Measurements from ENCODE around the gene BRCA1. TPM values are rescaled to one million over a fixed set of nuclear protein-coding genes. Genes with fewer than 3 reads are reported as not detected.

The BRCA1 gene
- total RNA-seq, 4 donors from 2014 or later = 6.3 to 20.7 (median 9.8) TPM

DNA sequence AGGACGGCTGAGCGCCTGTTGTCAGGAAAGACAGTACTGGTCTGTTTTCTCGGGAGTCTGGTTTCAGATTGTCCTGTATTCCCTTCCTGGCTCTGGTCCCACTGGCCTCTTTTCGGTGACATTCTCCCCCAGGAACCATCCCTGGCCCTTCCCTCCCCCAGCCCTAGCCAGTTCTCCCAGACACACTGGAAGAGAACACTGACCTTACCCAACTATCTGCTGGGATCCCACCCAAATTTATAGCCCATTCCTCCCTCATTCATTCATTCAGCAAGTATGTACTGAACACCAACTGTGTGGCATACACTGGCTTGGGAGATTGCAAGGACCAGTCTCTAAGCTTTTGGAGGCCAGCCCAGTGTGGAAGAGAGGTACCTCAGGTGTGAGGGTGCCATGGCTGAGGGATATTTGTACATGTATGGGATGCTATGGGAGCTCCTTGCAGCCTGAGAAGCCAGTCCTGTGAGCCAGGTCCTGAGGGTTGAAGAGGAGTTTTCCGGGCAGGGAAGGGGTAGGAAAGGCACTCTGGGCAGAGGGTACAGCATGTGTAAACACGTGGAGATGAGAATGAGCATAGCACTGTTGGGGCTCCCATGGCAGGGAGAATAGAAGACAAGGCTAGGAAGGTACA is 94.9 kb downstream of the BRCA1 start:
- Histone ChIP-seq H3K27ac (no peak overlapping the region), H3K9me3 (no peaks in the 10 kb centered on the region), H3K27me3 (no peaks in the 10 kb centered on the region), H3K4me3 (no peak overlapping the region), H3K4me1 (peaks cover 0 to 4% (median 2%) of the 10 kb centered on the region in 3 donors), H3K36me3 (no peaks in the 10 kb centered on the region)
- intact Hi-C loops (cut with DNase I) = no loop called here
- 59 to 68% methylated on average over 6 of the region's 6 CpGs for WGBS, 2 donors
- TF ChIP-seq, protein P1, sequence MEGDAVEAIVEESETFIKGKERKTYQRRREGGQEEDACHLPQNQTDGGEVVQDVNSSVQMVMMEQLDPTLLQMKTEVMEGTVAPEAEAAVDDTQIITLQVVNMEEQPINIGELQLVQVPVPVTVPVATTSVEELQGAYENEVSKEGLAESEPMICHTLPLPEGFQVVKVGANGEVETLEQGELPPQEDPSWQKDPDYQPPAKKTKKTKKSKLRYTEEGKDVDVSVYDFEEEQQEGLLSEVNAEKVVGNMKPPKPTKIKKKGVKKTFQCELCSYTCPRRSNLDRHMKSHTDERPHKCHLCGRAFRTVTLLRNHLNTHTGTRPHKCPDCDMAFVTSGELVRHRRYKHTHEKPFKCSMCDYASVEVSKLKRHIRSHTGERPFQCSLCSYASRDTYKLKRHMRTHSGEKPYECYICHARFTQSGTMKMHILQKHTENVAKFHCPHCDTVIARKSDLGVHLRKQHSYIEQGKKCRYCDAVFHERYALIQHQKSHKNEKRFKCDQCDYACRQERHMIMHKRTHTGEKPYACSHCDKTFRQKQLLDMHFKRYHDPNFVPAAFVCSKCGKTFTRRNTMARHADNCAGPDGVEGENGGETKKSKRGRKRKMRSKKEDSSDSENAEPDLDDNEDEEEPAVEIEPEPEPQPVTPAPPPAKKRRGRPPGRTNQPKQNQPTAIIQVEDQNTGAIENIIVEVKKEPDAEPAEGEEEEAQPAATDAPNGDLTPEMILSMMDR (IDR thresholded peaks at IDR 0.05) = no peak
- TF ChIP-seq POLR2A (IDR thresholded peaks at IDR 0.05) = no peak
- DNase-seq = no peak

GRCh38 chr17:43028221-43028861 is 96.8 kb downstream of the BRCA1 start:
- no peaks in the 10 kb centered on the region for H3K9me3 ChIP-seq
- intact Hi-C loops (cut with DNase I) = loop anchor here (10.0 kb wide), 1 partner anchor 96 kb away; the partner anchor contains the start of gene BRCA1
- 60 to 70% methylated on average over 3 to 7 of the region's 17 CpGs for WGBS, 2 donors
- H3K36me3 ChIP-seq = no peaks in the 10 kb centered on the region
- H3K27me3 ChIP-seq = no peaks in the 10 kb centered on the region
- TF ChIP-seq POLR2A (IDR thresholded peaks at IDR 0.05) = no peak
- TF ChIP-seq, protein P1 (IDR thresholded peaks at IDR 0.05) = no peak
- H3K27ac ChIP-seq = no peak overlapping the region
- peaks cover 4 to 17% (median 9%) of the 10 kb centered on the region in 3 donors for H3K4me1 ChIP-seq
- H3K4me3 ChIP-seq = no peak overlapping the region
- DNase-seq = no peak

DNA sequence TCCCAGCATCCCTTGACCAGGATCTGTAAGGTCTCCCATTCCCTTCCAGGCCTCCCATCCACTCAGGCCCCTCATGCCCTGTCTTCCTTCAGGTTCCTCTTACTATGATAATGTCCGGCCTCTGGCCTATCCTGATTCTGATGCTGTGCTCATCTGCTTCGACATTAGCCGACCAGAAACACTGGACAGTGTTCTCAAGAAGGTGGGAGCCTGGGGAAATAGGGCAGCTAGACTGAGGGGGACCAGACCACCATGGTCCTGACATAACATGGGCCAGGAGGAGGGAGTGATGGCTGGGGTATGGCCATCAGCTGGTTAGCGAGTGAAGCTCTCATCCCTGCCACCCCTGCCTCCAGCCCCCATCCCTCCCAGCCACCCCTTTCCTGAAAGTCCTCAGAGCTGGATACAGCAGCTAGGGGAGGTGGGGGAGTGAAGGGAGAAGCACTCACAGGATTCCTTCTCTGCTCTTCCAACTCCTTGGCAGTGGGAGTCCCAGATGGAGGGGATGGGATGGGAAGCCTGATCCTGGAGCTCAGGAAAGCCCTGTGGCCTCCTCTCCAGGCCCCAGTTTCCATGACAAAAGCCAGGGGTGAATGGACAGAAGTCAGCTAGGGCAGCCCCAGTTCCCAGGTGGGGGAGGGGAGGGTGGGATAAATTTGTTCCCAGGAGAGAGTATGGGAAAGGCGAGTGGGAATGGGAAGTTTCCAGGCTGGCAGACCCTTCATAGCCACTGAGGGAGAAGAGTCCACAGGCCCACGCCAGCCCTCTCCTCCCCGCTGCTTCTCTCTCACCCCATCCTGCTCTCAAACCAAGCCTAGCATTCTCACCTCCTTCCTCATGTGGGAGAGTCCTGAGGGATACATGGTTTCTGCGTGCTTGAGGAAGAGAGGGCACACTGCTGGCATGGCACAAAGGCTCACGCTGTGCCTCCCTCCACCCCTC is 97.8 kb downstream of the BRCA1 start:
- 66 to 88% methylated on average over 3 to 9 of the region's 9 CpGs for WGBS, 2 donors
- intact Hi-C loops (cut with DNase I) = loop anchor here (10.0 kb wide), 1 partner anchor 97 kb away; the partner anchor contains the start of gene BRCA1
- H3K9me3 ChIP-seq = no peaks in the 10 kb centered on the region
- H3K36me3 ChIP-seq = no peaks in the 10 kb centered on the region
- no peaks in the 10 kb centered on the region for H3K27me3 ChIP-seq
- H3K27ac ChIP-seq = no peak overlapping the region
- no peak overlapping the region for H3K4me3 ChIP-seq
- no peak for TF ChIP-seq POLR2A (IDR thresholded peaks at IDR 0.05)
- TF ChIP-seq, protein P1 (IDR thresholded peaks at IDR 0.05) = no peak
- peaks cover 8 to 24% (median 9%) of the 10 kb centered on the region in 3 donors for H3K4me1 ChIP-seq
- no peak for DNase-seq

- peaks cover 8 to 25% (median 9%) of the 10 kb centered on the region in 3 donors for H3K4me1 ChIP-seq
- TF ChIP-seq POLR2A (IDR thresholded peaks at IDR 0.05) = no peak
- TF ChIP-seq, protein P1 (IDR thresholded peaks at IDR 0.05) = no peak
- H3K9me3 ChIP-seq = no peaks in the 10 kb centered on the region
- H3K27ac ChIP-seq = no peak overlapping the region
- no peak overlapping the region for H3K4me3 ChIP-seq
- intact Hi-C loops (cut with DNase I) = loop anchor here (10.0 kb wide), 1 partner anchor 98 kb away; the partner anchor contains the start of gene BRCA1
- no peaks in the 10 kb centered on the region for H3K36me3 ChIP-seq
- no peak for DNase-seq
- whole genome bisulfite sequencing, 2 donors = 77 to 78% methylated on average over 5 of the region's 5 CpGs
- no peaks in the 10 kb centered on the region for H3K27me3 ChIP-seq
Measured at GRCh38 chr17:43026595-43026994, 98.6 kb downstream of the BRCA1 start.

Data from esophagus squamous epithelium (tissue), 5 donors.